IMR-90 (cell line): ENCODE data around the gene SHROOM3. TPM values are rescaled to one million over a fixed set of nuclear protein-coding genes. Genes with fewer than 3 reads are reported as not detected.

Experiments used
- ATAC-seq: fragments of 200-7000 bp; cut with Tn5 transposase; 2 replicates; pipeline ENCODE4 v1.9.1; 2020; ENCODE audit warnings: low read depth, mild to moderate bottlenecking, moderate library complexity
- BruUV-seq: library from RNA; stranded (reverse); fragments of 400-500 nt; replicated peaks from 2 replicates; lab custom pipeline; 2021; lab: Mats Ljungman, UMichigan
- CTCF ChIA-PET: fragments of 300-600 bp; formaldehyde crosslinking; extraction: SDS; loops from one replicate; lab custom pipeline; 2021; ENCODE audit warnings: antibody characterized with exemption; lab: Yijun Ruan, JAX
- POLR2A ChIA-PET: fragments of 300-600 bp; sonication (Branson Sonifier 250); formaldehyde crosslinking; loops from one replicate; lab custom pipeline; 2022; ENCODE audit warnings: antibody characterized with exemption; ENCODE audit not compliant: unreplicated experiment; lab: Charles Lee
- DNase-seq: peaks from one replicate; pipeline ENCODE4 v3.0.0; 2013
- H2AFZ ChIP-seq: replicated peaks from 2 replicates; pipeline ENCODE3; 2013; ENCODE audit warnings: low read length, mild to moderate bottlenecking; ENCODE audit not compliant: poor library complexity
- H2AK5ac ChIP-seq: 2 replicates; pipeline ENCODE4 v1.6.1; 2013; ENCODE audit warnings: low read depth, low read length, inconsistent platforms
- H2AK9ac ChIP-seq: replicated peaks from 2 replicates; pipeline ENCODE3; 2013; ENCODE audit warnings: mild to moderate bottlenecking, low read depth, low read length, moderate library complexity; ENCODE audit not compliant: poor library complexity
- H2BK120ac ChIP-seq: 2 replicates; pipeline ENCODE4 v1.6.1; 2013; ENCODE audit warnings: low read depth, low read length, inconsistent platforms
- H2BK15ac ChIP-seq: 3 replicates; pipeline ENCODE4 v1.6.1; 2013; ENCODE audit warnings: low read depth, low read length, inconsistent platforms
- H2BK20ac ChIP-seq: 2 replicates; pipeline ENCODE4 v1.6.1; 2013; ENCODE audit warnings: low read depth, mild to moderate bottlenecking, inconsistent platforms, low read length, moderate library complexity
- H2BK5ac ChIP-seq: 2 replicates; pipeline ENCODE4 v1.6.1; 2013; ENCODE audit warnings: mild to moderate bottlenecking, low read depth, low read length, inconsistent platforms; ENCODE audit not compliant: poor library complexity, severe bottlenecking
- H3K14ac ChIP-seq: replicated peaks from 2 replicates; pipeline ENCODE4 v1.6.1; 2013; ENCODE audit warnings: low read depth, low read length, inconsistent platforms
- H3K18ac ChIP-seq: 2 replicates; pipeline ENCODE4 v1.6.1; 2013; ENCODE audit warnings: low read depth, low read length, control low read depth
- H3K23ac ChIP-seq: 2 replicates; pipeline ENCODE4 v1.6.1; 2013; ENCODE audit warnings: low read depth, low read length, inconsistent platforms
- H3K27ac ChIP-seq: 2 replicates; pipeline ENCODE4 v1.5.1; 2013; ENCODE audit warnings: mild to moderate bottlenecking, control low read depth, low read length; ENCODE audit not compliant: insufficient read depth
- H3K27me3 ChIP-seq: 2 replicates; pipeline ENCODE4 v1.6.1; 2013; ENCODE audit warnings: low read length; ENCODE audit not compliant: control insufficient read depth, insufficient read depth
- H3K36me3 ChIP-seq: 2 replicates; pipeline ENCODE4 v1.6.1; 2013; ENCODE audit warnings: low read length, mixed read lengths; ENCODE audit not compliant: control insufficient read depth, insufficient read depth
- H3K4ac ChIP-seq: 2 replicates; pipeline ENCODE4 v1.6.1; 2013; ENCODE audit warnings: low read depth, low read length, inconsistent platforms
- H3K4me1 ChIP-seq: 2 replicates; pipeline ENCODE4 v1.6.1; 2013; ENCODE audit warnings: low read length, mixed read lengths; ENCODE audit not compliant: control insufficient read depth, insufficient read depth
- H3K4me2 ChIP-seq: 2 replicates; pipeline ENCODE4 v1.6.1; 2013; ENCODE audit warnings: low read depth, mild to moderate bottlenecking, control low read depth, low read length, moderate library complexity
- H3K4me3 ChIP-seq: 2 replicates; pipeline ENCODE4 v1.5.1; 2013; ENCODE audit warnings: low read depth, mild to moderate bottlenecking, control low read depth, low read length, moderate library complexity; ENCODE audit not compliant: insufficient read depth
- H3K56ac ChIP-seq: 2 replicates; pipeline ENCODE4 v1.6.1; 2013; ENCODE audit warnings: low read length, inconsistent platforms; ENCODE audit not compliant: insufficient read depth; ENCODE audit errors: extremely low read depth
- H3K79me1 ChIP-seq, 2 experiments: 2 replicates each; pipeline ENCODE4 v1.6.1; 2013; ENCODE audit warnings: low read length in 2 of 2, inconsistent platforms in 1 of 2, low read depth in 1 of 2
- H3K9ac ChIP-seq: 2 replicates; pipeline ENCODE4 v1.6.1; 2013; ENCODE audit warnings: low read depth, low read length, control low read depth
- H3K9me1 ChIP-seq: 2 replicates; pipeline ENCODE4 v1.6.1; 2013; ENCODE audit warnings: low read length, inconsistent platforms; ENCODE audit not compliant: insufficient read depth
- H3K9me3 ChIP-seq: 2 replicates; pipeline ENCODE4 v1.6.1; 2013; ENCODE audit warnings: low read length; ENCODE audit not compliant: control insufficient read depth, insufficient read depth
- H4K20me1 ChIP-seq: 2 replicates; pipeline ENCODE4 v1.6.1; 2013; ENCODE audit warnings: low read length, inconsistent platforms; ENCODE audit not compliant: insufficient read depth
- H4K5ac ChIP-seq: 2 replicates; pipeline ENCODE4 v1.6.1; 2013; ENCODE audit warnings: mild to moderate bottlenecking, low read depth, low read length, control low read depth
- H4K8ac ChIP-seq, 2 experiments: 2 replicates each; pipeline ENCODE4 v1.6.1; 2013; ENCODE audit warnings: low read depth in 2 of 2, low read length in 2 of 2, control low read depth in 1 of 2, inconsistent platforms in 1 of 2
- H4K91ac ChIP-seq: 2 replicates; pipeline ENCODE4 v1.6.1; 2013; ENCODE audit warnings: low read depth, low read length, inconsistent platforms; ENCODE audit not compliant: insufficient read depth
- BHLHE40 ChIP-seq: fragments of 150-350 bp; IDR thresholded peaks from 2 replicates; pipeline ENCODE4 v1.6.1; 2016; ENCODE audit warnings: mild to moderate bottlenecking, low read depth, low read length
- CEBPB ChIP-seq: IDR thresholded peaks from 2 replicates; pipeline ENCODE4 v1.6.1; 2012; ENCODE audit warnings: low read depth, low read length, improper control_type of control experiment
- MAFK ChIP-seq: IDR thresholded peaks from 2 replicates; pipeline ENCODE4 v1.6.1; 2012; ENCODE audit warnings: low read depth, low read length, improper control_type of control experiment
- MXI1 ChIP-seq: IDR thresholded peaks from 2 replicates; pipeline ENCODE4 v1.6.1; 2012; ENCODE audit warnings: low read depth, mild to moderate bottlenecking, low read length, moderate library complexity, borderline replicate concordance
- NFE2L2 ChIP-seq: fragments of 150-350 bp; IDR thresholded peaks from 2 replicates; pipeline ENCODE4 v1.6.1; 2016; ENCODE audit warnings: low read depth, mild to moderate bottlenecking, low read length
- POLR2A ChIP-seq: IDR thresholded peaks from 2 replicates; pipeline ENCODE4 v1.6.1; 2012; ENCODE audit warnings: mild to moderate bottlenecking, low read depth, low read length
- RAD21 ChIP-seq: IDR thresholded peaks from 2 replicates; pipeline ENCODE4 v1.6.1; 2012; ENCODE audit warnings: low read length, improper control_type of control experiment
- RCOR1 ChIP-seq: IDR thresholded peaks from 2 replicates; pipeline ENCODE4 v1.6.1; 2012; ENCODE audit warnings: mild to moderate bottlenecking, low read length, improper control_type of control experiment; ENCODE audit not compliant: insufficient replicate concordance
- WGBS, 2 experiments: methylation state at CpG; one replicate each; pipeline versions ENCODE4 v1.1.5 to v1.1.7; 2013; ENCODE audit warnings: missing lambda C conversion rate in 2 of 2; ENCODE audit not compliant: insufficient read length in 1 of 2; ENCODE audit errors: extremely low coverage in 2 of 2; 5-methylcytosine and 5-hydroxymethylcytosine counted together
- dilution Hi-C: fragments of 300-500 bp; cut with HindIII; formaldehyde crosslinking; loops from one replicate; pipeline ENCODE4 v1.14.3; 2018; ENCODE audit warnings: low sequenced_read_pairs; ENCODE audit not compliant: unreplicated experiment
- in situ Hi-C: fragments of 300-500 bp; cut with MboI; formaldehyde crosslinking; loops from 3 replicates; pipeline ENCODE4 v1.14.3; 2019; ENCODE audit warnings: low sequenced_read_pairs, inconsistent platforms, mixed read lengths
- intact Hi-C: fragments of 100-400 bp; cut with micrococcal nuclease; formaldehyde crosslinking; loops from 2 replicates; pipeline ENCODE4 v1.10.0; 2022
- polyA plus RNA-seq, 3 experiments: library from polyadenylated mRNA; depleted of rRNA; stranded (reverse); fragments of >200 nt; gene quantifications; 2 replicates each; pipeline ENCODE4 v1.2.3, GENCODE V29; 2012; ENCODE audit warnings: low replicate concordance in 1 of 3
- total RNA-seq: library from RNA; depleted of rRNA; stranded (reverse); fragments of >200 nt; gene quantifications from 2 replicates; pipeline ENCODE4 v1.2.3, GENCODE V29; 2012

Gene SHROOM3
- total and polyA plus RNA-seq, 2 of the 4 experiments (the other 2 are of a cell fraction): 10.8 to 19.5 TPM

DNA sequence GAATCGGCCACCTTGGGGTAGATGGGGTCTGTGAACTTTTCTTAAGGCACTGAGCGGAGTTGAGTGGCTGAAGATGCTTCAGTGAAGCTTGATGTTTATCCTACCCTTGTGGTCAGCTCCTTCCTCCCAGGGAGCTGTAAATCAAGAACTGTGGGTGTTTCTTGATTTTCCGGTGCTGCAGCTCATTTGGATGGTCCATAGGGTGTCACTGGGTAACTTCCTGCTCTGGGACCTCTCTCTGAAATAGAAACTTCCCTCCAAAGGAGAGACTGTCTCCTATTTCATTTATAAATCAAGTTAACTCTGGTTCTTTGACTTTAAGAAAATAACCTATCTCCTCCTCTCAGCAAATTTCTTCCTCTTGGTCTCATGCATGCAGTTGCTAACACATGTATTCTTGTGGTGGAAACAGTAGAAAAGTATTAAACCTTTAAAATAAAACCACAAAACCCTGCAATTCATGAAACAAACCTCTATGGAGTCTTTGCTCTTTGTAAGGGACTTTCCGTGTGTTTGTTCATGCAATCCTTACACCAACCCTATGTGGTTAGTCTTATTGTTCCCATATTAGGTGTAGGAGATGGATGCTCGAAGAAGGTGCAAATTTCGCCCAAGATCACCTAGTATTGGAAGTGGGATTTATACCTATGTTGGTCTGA is 110.3 kb downstream of the SHROOM3 start:
- WGBS, 2 experiments: no CpG with 5 or more reads among the region's 6 CpGs
- no peak overlapping the region for H3K4me2 ChIP-seq
- H3K56ac ChIP-seq: peak overlapping the region; percentile 35; the same call in 1 of the 2 replicates
- TF ChIP-seq BHLHE40 (no peak), RAD21 (no peak), RCOR1 (no peak), MAFK (no peak), POLR2A (no peak), CEBPB (no peak), MXI1 (no peak), NFE2L2 (no peak)
- H2AK5ac ChIP-seq: peak overlapping the region; percentile 67; the same call in 1 of the 2 replicates
- peak overlapping the region; percentile 21 for H2BK5ac ChIP-seq
- peak overlapping the region; percentile 75 for H3K4ac ChIP-seq
- H3K9me3 ChIP-seq: no peaks in the 10 kb centered on the region
- ATAC-seq (no peak), DNase-seq (peak; percentile 45)
- peak overlapping the region; percentile 73; the same call in 1 of the 2 replicates for H3K23ac ChIP-seq
- peak overlapping the region; percentile 10 to 62; a peak in 1 of 4 replicates for H4K8ac ChIP-seq
- H4K91ac ChIP-seq: peak overlapping the region; percentile 50; the same call in 1 of the 2 replicates
- intact Hi-C loops (no loop called here), in situ Hi-C loops (no loop called here), dilution Hi-C loops (no loop called here)
- no peaks in the 10 kb centered on the region for H3K27me3 ChIP-seq
- no peak overlapping the region for H2AK9ac ChIP-seq
- H3K27ac ChIP-seq: no peak overlapping the region
- H3K18ac ChIP-seq: peak overlapping the region; percentile 19; the same call in 1 of the 2 replicates
- ChIA-PET CTCF (no interaction called here), POLR2A (no interaction called here)
- peak overlapping the region; percentile 88 for H2BK20ac ChIP-seq
- H3K9me1 ChIP-seq: peaks cover 11% of the 10 kb centered on the region
- no peak overlapping the region for H3K4me3 ChIP-seq
- peaks cover 10% of the 10 kb centered on the region for H3K4me1 ChIP-seq
- H3K79me1 ChIP-seq: peaks cover 0 to 6% of the 10 kb centered on the region in 2 experiments; a peak in 1 of 4 replicates
- H3K14ac ChIP-seq: peak overlapping the region; percentile 85
- peak overlapping the region; percentile 18; the same call in 1 of the 2 replicates for H4K5ac ChIP-seq
- H3K36me3 ChIP-seq: no peaks in the 10 kb centered on the region
- H2BK15ac ChIP-seq: peak overlapping the region; percentile 69; the same call in 1 of the 3 replicates
- no peak overlapping the region for H3K9ac ChIP-seq
- peak overlapping the region; percentile 88 for H2BK120ac ChIP-seq
- no TSS peak for BruUV-seq
- no peaks in the 10 kb centered on the region for H4K20me1 ChIP-seq
- H2AFZ ChIP-seq: no peak overlapping the region
